Measurements from ENCODE around the gene CRB2. TPM values are rescaled to one million over a fixed set of nuclear protein-coding genes. Genes with fewer than 3 reads are reported as not detected.
"Not testable (repeated sequence)": the region's sequence is repeated elsewhere in the genome, so short reads cannot be mapped to it uniquely, and the experiment has no call there.

CRB2 gene
- total RNA-seq, 1 experiment from 2014 or later: not detected

- in situ Hi-C loops (cut with HindIII; ENCODE audit: low pct_unique_long_range_greater_than_20kb, low sequenced_read_pairs): no loop called here
Observed at GRCh38 chr9:123390337-123391135, 34.5 kb downstream of the CRB2 start.

DNA sequence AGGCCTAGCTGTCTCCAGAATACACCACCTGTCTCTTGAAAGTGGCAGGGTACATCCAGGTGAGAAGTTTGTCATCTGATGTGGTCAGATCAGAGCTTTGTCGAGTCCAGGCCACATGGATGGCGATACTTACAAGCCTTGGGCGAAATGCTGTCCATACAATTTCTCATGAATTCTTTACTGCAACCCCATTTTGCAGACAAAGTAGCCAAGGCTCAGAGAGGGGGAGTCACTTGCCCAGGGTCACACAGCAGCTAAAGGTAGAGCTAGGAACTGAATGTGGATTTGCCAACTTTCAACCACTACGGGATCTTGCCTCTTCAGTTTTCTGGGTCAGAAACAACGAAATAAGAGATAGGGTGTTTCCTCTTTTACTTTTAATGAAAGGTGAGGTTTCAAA, 35.2 kb downstream of the CRB2 start:
- no peak for DNase-seq (ENCODE audit: low read depth)
- in situ Hi-C loops (cut with HindIII; ENCODE audit: low pct_unique_long_range_greater_than_20kb, low sequenced_read_pairs): no loop called here

More at GRCh38 chr9:123390337-123391135, 34.5 kb downstream of the CRB2 start:
- DNase-seq (ENCODE audit: low read depth): no peak

- in situ Hi-C loops (cut with HindIII; ENCODE audit: low pct_unique_long_range_greater_than_20kb, low sequenced_read_pairs): no loop called here
Observed at GRCh38 chr9:123391946-123392345, 35.9 kb downstream of the CRB2 start.

GRCh38 chr9:123392802-123393201, 36.8 kb downstream of the CRB2 start:
- no peak for DNase-seq (ENCODE audit: low read depth)
- in situ Hi-C loops (cut with HindIII; ENCODE audit: low pct_unique_long_range_greater_than_20kb, low sequenced_read_pairs): no loop called here

More at GRCh38 chr9:123391946-123392345, 35.9 kb downstream of the CRB2 start:
- no peak for DNase-seq (ENCODE audit: low read depth)

DNA sequence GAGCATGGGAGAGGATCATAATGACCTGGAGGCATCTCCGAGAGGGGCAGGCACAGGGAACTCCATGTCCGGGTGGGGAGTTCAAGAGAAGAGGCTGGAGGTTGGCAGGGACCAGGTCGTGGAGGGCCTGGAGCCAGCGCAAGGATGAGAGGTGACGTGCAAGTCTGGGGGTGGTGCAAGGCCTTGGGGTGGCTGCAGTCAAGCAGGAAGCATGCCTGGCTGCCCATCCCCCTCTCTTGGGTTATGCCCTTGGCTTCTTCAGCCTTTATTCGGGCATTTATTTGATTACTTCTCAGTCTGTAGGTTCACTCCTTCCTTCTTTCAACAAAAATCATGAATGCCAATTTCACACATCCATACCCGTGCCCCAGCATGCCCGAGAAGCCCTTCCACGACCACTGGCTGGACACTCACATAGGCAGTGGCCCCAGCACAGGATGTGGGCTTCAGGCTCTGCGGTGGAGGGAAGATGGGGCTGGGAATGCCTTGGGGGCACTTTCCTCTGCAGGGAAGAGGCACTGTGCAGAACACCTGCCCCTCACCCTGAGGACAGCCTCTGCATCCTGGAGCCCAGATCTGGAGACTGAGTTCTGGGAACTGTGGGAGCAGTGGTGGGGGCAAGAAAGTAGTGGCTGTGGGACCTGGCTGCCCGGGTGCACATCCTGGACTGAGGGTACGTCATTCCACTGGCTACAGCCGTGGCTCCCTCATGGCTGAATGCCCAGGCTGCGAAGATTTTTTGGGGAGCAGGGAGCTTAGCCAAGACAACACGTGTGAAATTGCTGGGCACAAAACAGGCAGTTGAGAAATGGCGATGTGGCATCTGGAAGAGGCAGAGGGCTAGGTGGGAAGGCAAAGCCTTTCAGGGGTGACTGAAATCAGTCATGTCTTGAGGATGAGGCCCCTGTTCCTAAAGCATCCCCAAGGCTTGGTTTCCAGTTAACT, 38.6 kb downstream of the CRB2 start:
- DNase-seq (ENCODE audit: low read depth): no peak
- in situ Hi-C loops (cut with HindIII; ENCODE audit: low pct_unique_long_range_greater_than_20kb, low sequenced_read_pairs): no loop called here

DNA sequence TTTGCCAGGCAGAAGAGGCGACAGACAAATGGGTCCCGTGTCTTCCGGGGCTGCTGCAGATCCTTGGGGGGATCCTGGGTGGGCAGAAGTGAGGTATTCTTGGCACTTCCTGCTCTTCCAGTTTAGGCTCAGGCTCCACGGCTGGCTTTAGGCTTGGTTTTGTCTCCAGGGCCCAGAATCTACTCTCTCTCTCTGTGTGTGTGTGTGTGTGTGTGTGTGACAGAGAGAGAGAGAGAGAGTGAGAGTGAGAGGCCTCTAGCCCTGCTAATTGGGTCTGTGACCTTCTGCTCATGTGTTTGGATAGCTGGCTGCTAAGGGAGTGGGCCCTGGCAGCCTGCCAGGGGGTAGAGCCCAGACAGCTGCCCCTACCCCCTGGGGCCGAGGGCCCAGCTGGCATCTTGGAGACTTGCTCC, 39.3 kb downstream of the CRB2 start:
- in situ Hi-C loops (cut with HindIII; ENCODE audit: low pct_unique_long_range_greater_than_20kb, low sequenced_read_pairs): no loop called here
- DNase-seq (ENCODE audit: low read depth): no peak

- in situ Hi-C loops (cut with HindIII; ENCODE audit: low pct_unique_long_range_greater_than_20kb, low sequenced_read_pairs): no loop called here
Observed at GRCh38 chr9:123395689-123396511, 39.9 kb downstream of the CRB2 start.

GRCh38 chr9:123397975-123398374, 42.0 kb downstream of the CRB2 start:
- in situ Hi-C loops (cut with HindIII; ENCODE audit: low pct_unique_long_range_greater_than_20kb, low sequenced_read_pairs): no loop called here
- DNase-seq (ENCODE audit: low read depth): no peak

More at GRCh38 chr9:123395689-123396511, 39.9 kb downstream of the CRB2 start:
- no peak for DNase-seq (ENCODE audit: low read depth)

DNA sequence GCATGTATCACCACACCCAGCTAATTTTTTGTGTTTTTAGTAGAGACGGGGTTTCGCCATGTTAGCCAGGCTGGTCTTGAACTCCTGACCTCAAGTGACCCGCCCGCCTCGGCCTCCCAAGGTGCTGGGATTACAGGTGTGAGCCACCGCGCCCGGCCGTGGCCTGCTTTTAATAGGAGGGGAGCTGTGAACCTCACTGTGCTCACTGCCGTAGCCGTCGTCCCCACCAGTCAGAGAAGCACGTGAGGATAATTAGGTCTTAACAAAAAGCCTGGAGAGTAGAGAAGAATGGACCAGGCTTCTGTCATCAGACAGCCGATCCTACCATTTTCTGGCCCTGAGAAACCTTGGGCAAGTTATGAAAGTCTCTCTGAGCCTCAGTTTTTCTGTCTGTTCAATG, 42.9 kb downstream of the CRB2 start:
- in situ Hi-C loops (cut with HindIII; ENCODE audit: low pct_unique_long_range_greater_than_20kb, low sequenced_read_pairs); DNase-seq (ENCODE audit: low read depth): not testable (repeated sequence)

- DNase-seq (ENCODE audit: low read depth): no peak
- in situ Hi-C loops (cut with HindIII; ENCODE audit: low pct_unique_long_range_greater_than_20kb, low sequenced_read_pairs): no loop called here
Observed at GRCh38 chr9:123399803-123400378, 43.9 kb downstream of the CRB2 start.

DNA sequence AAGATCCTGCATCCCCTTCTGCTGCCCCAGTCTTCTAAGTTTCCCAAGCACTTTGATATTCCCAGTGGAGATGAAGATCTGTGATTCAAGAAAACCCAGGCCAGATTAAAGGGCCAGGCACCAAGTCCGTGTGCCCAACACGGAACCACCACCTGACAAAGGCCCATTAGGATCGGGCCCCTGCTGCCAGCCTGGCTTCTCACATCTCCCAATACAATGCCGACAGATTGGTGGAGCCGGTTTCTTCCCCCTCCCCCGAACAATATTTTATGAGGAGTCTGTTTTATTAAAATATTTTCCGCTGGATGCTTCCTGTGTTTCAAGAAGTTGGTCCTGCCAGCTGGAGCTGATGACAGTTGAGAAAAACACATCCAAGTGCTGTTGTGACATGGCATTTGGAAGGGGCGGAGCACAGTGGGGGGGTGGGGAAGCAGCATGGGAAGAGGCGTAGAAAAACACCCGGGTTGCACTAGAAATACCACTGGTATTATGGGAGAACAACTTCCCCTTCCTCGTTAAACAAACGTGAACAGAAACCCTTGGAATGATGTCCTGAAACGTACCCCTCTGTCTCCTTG, 45.0 kb downstream of the CRB2 start:
- in situ Hi-C loops (cut with HindIII; ENCODE audit: low pct_unique_long_range_greater_than_20kb, low sequenced_read_pairs): no loop called here
- no peak for DNase-seq (ENCODE audit: low read depth)

DNA sequence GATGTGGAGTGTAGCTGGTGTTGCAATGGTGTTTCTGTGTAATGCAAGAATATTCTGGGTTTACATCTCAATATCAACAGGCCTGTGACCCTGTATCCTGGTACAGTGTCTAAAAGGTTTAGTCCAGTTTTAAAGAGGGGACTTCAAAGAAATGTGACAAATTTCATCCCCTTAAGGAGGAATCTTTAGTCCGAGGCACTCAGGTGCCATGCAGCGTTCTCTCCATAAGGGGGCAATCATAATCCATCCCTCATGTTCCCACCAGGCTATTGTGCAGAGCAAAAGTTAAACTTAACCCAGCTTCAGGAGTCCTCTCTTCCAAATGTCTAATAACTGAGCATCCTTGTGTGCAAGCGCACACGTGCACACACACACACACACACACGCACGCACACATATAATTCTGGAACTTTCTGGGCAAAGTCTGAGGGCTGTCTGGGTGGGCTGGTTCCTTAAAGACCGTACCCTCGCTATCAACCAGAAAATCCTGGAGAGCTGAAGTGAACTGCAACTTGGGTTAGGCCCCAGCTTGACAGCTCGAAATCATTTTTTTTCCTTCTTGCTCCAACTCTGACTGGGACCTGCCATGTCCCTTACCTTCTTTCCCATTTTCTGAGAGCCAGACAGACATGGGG, 46.0 kb downstream of the CRB2 start:
- DNase-seq (ENCODE audit: low read depth): peak; percentile 25
- in situ Hi-C loops (cut with HindIII; ENCODE audit: low pct_unique_long_range_greater_than_20kb, low sequenced_read_pairs): no loop called here

DNA sequence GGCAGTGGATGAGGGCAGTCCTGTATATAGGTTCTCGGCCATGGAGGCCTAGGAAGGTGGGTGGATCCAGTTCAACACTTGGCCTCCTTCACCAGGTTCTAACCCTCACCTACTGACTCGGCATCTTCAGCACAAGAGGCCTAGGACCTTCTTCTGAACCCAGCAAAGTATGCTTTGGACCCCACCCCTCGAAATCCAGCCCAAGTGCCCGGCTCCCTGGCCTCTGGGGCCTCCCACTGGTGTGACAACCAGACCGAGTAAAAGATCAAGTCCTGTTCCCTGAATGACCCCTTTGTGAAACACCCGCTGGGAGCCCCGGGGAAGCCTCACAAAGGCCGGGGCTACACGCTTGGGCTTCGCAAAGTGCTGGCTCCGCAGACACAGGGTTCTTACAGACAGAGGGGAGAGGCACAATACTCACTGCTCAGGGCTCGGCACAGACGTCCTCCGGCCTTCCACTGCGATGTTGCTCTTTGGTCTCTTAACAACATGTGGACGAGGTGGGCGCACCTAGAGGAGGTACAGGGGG, 47.0 kb downstream of the CRB2 start:
- DNase-seq (ENCODE audit: low read depth): no peak
- in situ Hi-C loops (cut with HindIII; ENCODE audit: low pct_unique_long_range_greater_than_20kb, low sequenced_read_pairs): no loop called here

GRCh38 chr9:123406016-123406415, 50.0 kb downstream of the CRB2 start:
- in situ Hi-C loops (cut with HindIII; ENCODE audit: low pct_unique_long_range_greater_than_20kb, low sequenced_read_pairs): no loop called here
- DNase-seq (ENCODE audit: low read depth): no peak

DNA sequence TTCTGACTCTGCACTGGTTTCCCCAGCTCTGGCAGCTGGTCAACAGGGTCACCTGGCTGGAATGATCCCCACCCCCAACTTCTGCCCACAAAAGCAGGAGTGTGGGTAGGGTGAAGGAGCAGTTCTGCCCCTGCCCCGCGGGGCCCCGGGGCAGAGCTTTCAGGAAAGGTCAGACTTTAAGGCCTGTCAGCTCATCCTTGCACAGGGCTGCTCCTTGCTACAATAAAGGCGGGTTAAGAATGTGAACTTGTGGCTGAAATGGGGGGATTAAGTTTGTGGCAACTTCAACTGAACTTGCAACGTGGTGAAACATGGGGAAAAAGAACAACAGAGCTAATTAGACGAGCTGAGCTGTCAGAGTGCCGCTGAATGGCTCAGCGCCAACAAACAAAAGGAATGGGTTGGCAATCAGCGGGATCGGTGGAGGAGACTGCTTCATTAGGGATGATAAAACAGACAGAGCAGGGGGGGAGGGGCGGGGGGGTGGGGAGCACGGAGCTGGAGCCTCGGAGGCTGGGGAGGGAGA, 50.8 kb downstream of the CRB2 start:
- in situ Hi-C loops (cut with HindIII; ENCODE audit: low pct_unique_long_range_greater_than_20kb, low sequenced_read_pairs): no loop called here
- DNase-seq (ENCODE audit: low read depth): no peak

DNA sequence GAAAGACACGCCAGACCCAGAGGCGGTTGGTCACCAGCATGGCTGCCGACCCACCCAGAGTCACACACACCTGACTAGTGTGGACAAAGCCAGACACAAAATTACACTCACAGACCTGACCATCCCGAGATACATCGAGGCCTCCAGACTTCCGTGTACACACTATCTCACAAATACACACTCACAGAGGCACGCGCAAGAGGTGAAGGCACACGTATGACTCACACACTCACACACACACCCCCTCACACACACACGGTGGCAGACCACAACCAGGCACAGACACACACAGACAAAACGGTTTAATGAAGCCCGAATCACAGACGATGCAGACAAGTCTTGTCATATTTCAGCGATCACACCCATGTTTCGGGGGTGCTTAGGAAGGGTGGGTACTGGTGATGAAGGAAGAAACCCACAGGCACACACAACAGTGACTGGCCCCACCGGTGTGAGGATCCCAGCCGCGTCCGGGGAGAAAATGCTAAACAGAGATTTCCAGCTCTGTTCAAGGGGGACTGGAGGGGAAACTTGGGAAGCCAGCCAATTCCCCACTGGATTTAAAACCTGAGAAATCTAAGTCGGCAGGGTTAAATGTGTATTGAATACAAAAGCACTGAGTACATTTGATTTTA, 51.3 kb downstream of the CRB2 start:
- no peak for DNase-seq (ENCODE audit: low read depth)
- in situ Hi-C loops (cut with HindIII; ENCODE audit: low pct_unique_long_range_greater_than_20kb, low sequenced_read_pairs): no loop called here
